GM12878 (cell line): ENCODE data around the gene DCDC2C. TPM values are rescaled to one million over a fixed set of nuclear protein-coding genes. Genes with fewer than 3 reads are reported as not detected.

ENCODE experiments used
- ATAC-seq: fragments of 200-7000 bp; cut with Tn5 transposase; 3 replicates; pipeline ENCODE4 v1.9.1; 2020; ENCODE audit warnings: mild to moderate bottlenecking, moderate library complexity
- BruUV-seq: library from RNA; stranded (reverse); fragments of 400-500 nt; replicated peaks from 2 replicates; lab custom pipeline; 2021; lab: Mats Ljungman, UMichigan
- CTCF ChIA-PET: fragments of 300-600 bp; sonication (Branson Sonifier 250); formaldehyde crosslinking; extraction: SDS; loops from one replicate; lab custom pipeline; 2021; ENCODE audit warnings: inconsistent platforms; lab: Yijun Ruan, JAX
- POLR2A ChIA-PET: fragments of 350-600 bp; formaldehyde crosslinking; extraction: SDS; loops from one replicate; lab custom pipeline; 2021; ENCODE audit warnings: inconsistent platforms; lab: Charles Lee
- RAD21 ChIA-PET: fragments of 300-600 bp; sonication (Branson Sonifier 250); formaldehyde crosslinking; loops from one replicate; lab custom pipeline; 2023; ENCODE audit warnings: antibody characterized with exemption; ENCODE audit not compliant: unreplicated experiment; lab: Charles Lee
- SMC1A ChIA-PET: fragments of 300-600 bp; sonication (Branson Sonifier 250); formaldehyde crosslinking; loops from one replicate; lab custom pipeline; 2023; ENCODE audit not compliant: unreplicated experiment, uncharacterized antibody; lab: Charles Lee
- DNase-seq: peaks from one replicate; pipeline ENCODE4 v3.0.0-alpha.2; 2011; ENCODE audit warnings: low read depth, low spot score
- FAIRE-seq: peaks from 3 replicates; lab custom pipeline; 2011; peaks lifted over from hg19 to GRCh38; lab: Jason Lieb, UNC
- H2AFZ ChIP-seq: 2 replicates; pipeline ENCODE4 v1.6.0; 2011; ENCODE audit warnings: low read depth, low read length, control low read depth; ENCODE audit not compliant: control insufficient read depth
- H3K27ac ChIP-seq: 2 replicates; pipeline ENCODE4 v1.5.1; 2011; ENCODE audit warnings: control low read depth; ENCODE audit not compliant: control insufficient read depth, insufficient read depth
- H3K27me3 ChIP-seq, 2 experiments: replicated peaks in 1 of 2; 2 replicates each; pipeline versions ENCODE4 v1.6.0 to v1.6.1; 2011; ENCODE audit warnings: low read length in 1 of 2; ENCODE audit not compliant: control insufficient read depth in 2 of 2, insufficient read depth in 2 of 2
- H3K36me3 ChIP-seq, 2 experiments: 2 replicates each; pipeline ENCODE4 v1.5.1; 2011; ENCODE audit warnings: low read length in 1 of 2; ENCODE audit not compliant: control insufficient read depth in 2 of 2, insufficient read depth in 2 of 2
- H3K4me1 ChIP-seq: 2 replicates; pipeline ENCODE4 v1.6.1; 2011; ENCODE audit warnings: mild to moderate bottlenecking, low read length, moderate library complexity, mixed read lengths; ENCODE audit not compliant: control insufficient read depth, insufficient read depth
- H3K4me2 ChIP-seq: 2 replicates; pipeline ENCODE4 v1.6.0; 2011; ENCODE audit warnings: control low read depth; ENCODE audit not compliant: control insufficient read depth, insufficient read depth
- H3K4me3 ChIP-seq: fragments of 200-600 bp; sonication (generic); 2 replicates; pipeline ENCODE4 v1.5.1; 2016
- H3K79me2 ChIP-seq: 2 replicates; pipeline ENCODE4 v1.6.0; 2011; ENCODE audit warnings: low read length; ENCODE audit not compliant: control insufficient read depth, insufficient read depth
- H3K9ac ChIP-seq: 2 replicates; pipeline ENCODE4 v1.8.0; 2011; ENCODE audit warnings: low read length, control low read depth, mixed read lengths; ENCODE audit not compliant: control insufficient read depth, insufficient read depth
- H3K9me3 ChIP-seq: replicated peaks from 3 replicates; pipeline ENCODE4 v1.5.1; 2011; ENCODE audit warnings: mild to moderate bottlenecking, low read length; ENCODE audit not compliant: control insufficient read depth, insufficient read depth
- H4K20me1 ChIP-seq: 2 replicates; pipeline ENCODE4 v1.6.0; 2011; ENCODE audit not compliant: control insufficient read depth, insufficient read depth
- EGR1 ChIP-seq, 2 experiments: IDR thresholded peaks; 1 replicate in 1 of 2; 2 replicates in 1 of 2; pipeline ENCODE4 v1.6.1; 2011 to 2012; ENCODE audit warnings: low read depth in 2 of 2, low read length in 2 of 2, borderline replicate concordance in 1 of 2, mild to moderate bottlenecking in 1 of 2, moderate library complexity in 1 of 2
- IKZF1 ChIP-seq: fragments of 450-650 bp; conservative IDR thresholded peaks from 2 replicates; pipeline ENCODE4 v1.6.1; 2017; ENCODE audit warnings: antibody characterized with exemption, mild to moderate bottlenecking
- LARP7 ChIP-seq: fragments of 450-650 bp; IDR thresholded peaks from 2 replicates; pipeline ENCODE4 v1.6.1; 2017; ENCODE audit warnings: mild to moderate bottlenecking
- MYB ChIP-seq: fragments of 150-350 bp; IDR thresholded peaks from 2 replicates; pipeline ENCODE4 v1.6.1; 2014; ENCODE audit warnings: mild to moderate bottlenecking, low read depth, low read length, borderline replicate concordance
- NFXL1 ChIP-seq: fragments of 450-650 bp; IDR thresholded peaks from 2 replicates; pipeline ENCODE4 v1.6.1; 2017; ENCODE audit warnings: antibody characterized with exemption, mild to moderate bottlenecking, borderline replicate concordance
- SMC3 ChIP-seq: IDR thresholded peaks from 2 replicates; pipeline ENCODE4 v1.6.1; 2011; ENCODE audit warnings: low read length, improper control_type of control experiment, borderline replicate concordance
- TCF3 ChIP-seq: IDR thresholded peaks from 2 replicates; pipeline ENCODE4 v1.6.1; 2012; ENCODE audit warnings: low read depth, mild to moderate bottlenecking, low read length, borderline replicate concordance; ENCODE audit not compliant: insufficient read depth
- WRNIP1 ChIP-seq: IDR thresholded peaks from 2 replicates; pipeline ENCODE4 v1.6.1; 2011; ENCODE audit warnings: low read depth, low read length, improper control_type of control experiment, borderline replicate concordance
- YBX1 ChIP-seq: fragments of 450-650 bp; IDR thresholded peaks from 2 replicates; pipeline ENCODE4 v1.6.1; 2016; ENCODE audit warnings: antibody characterized with exemption
- ZNF217 ChIP-seq: fragments of 450-650 bp; IDR thresholded peaks from 2 replicates; pipeline ENCODE4 v1.6.1; 2017; ENCODE audit warnings: antibody characterized with exemption, mild to moderate bottlenecking
- WGBS: methylation state at CpG from one replicate; pipeline ENCODE4 v1.1.6; 2016; ENCODE audit warnings: low lambda C conversion rate; ENCODE audit not compliant: insufficient replicate concordance, insufficient coverage; ENCODE audit errors: missing lambda C conversion rate; 5-methylcytosine and 5-hydroxymethylcytosine counted together
- in situ Hi-C: fragments of 300-500 bp; cut with MboI; formaldehyde crosslinking; loops from 9 replicates; pipeline ENCODE4 v1.14.3; 2018; ENCODE audit warnings: mixed read lengths
- intact Hi-C: fragments of 100-400 bp; cut with micrococcal nuclease; formaldehyde crosslinking; loops from one replicate; pipeline ENCODE4 v1.14.2; 2022; ENCODE audit not compliant: unreplicated experiment
- polyA plus RNA-seq, 11 experiments: library from polyadenylated mRNA; depleted of rRNA in 4 of 11; unstranded in 6 of 11; stranded (reverse) in 5 of 11; fragments of >200 nt; fragmentation: Nextera tagmentation in 4 of 11; fragmentation: Illumina TruSeq in 1 of 11; extraction: Ambion mirVana in 4 of 11; extraction: Trizol in 1 of 11; gene quantifications; 1 replicate in 1 of 11; 2 replicates in 10 of 11; pipeline versions ENCODE4 v1.2.1 to v1.2.3, GENCODE V29; 2011 to 2016; ENCODE audit warnings: inconsistent platforms in 2 of 11, missing spikeins in 2 of 11, low read depth in 1 of 11
- total RNA-seq, 4 experiments: library from RNA; depleted of rRNA in 3 of 4; stranded (reverse); fragments of >200 nt in 3 of 4; fragmentation: Illumina TruSeq in 1 of 4; extraction: Trizol in 1 of 4; gene quantifications; 2 replicates each; pipeline versions ENCODE4 v1.2.1 to v1.2.3, GENCODE V29; 2013 to 2021
- TF ChIP-seq, protein P1 (sequence below): fragments of 450-650 bp; IDR thresholded peaks from 2 replicates; pipeline ENCODE4 v1.6.1; 2017; ENCODE audit warnings: mild to moderate bottlenecking, moderate library complexity
- TF ChIP-seq, protein P2 (sequence below): IDR thresholded peaks from 2 replicates; pipeline ENCODE4 v1.6.1; 2012; ENCODE audit warnings: low read depth, low read length, improper control_type of control experiment
- TF ChIP-seq, protein P3 (sequence below): IDR thresholded peaks from 2 replicates; pipeline ENCODE4 v1.6.1; 2012; ENCODE audit warnings: low read length, inconsistent platforms
- TF ChIP-seq, protein P4 (sequence below): IDR thresholded peaks from 2 replicates; pipeline ENCODE4 v1.6.1; 2012; ENCODE audit warnings: low read depth, low read length, improper control_type of control experiment
- TF ChIP-seq, protein P5 (sequence below): IDR thresholded peaks from 2 replicates; pipeline ENCODE4 v1.6.1; 2011; ENCODE audit warnings: borderline replicate concordance, low read depth, mild to moderate bottlenecking, moderate library complexity, low read length; ENCODE audit not compliant: insufficient read depth, poor library complexity, severe bottlenecking

Gene DCDC2C
- total and polyA plus RNA-seq, 10 of the 15 experiments (the other 5 are each of a cell fraction or from before 2014, with no cell fraction given), result not detected

DNA sequence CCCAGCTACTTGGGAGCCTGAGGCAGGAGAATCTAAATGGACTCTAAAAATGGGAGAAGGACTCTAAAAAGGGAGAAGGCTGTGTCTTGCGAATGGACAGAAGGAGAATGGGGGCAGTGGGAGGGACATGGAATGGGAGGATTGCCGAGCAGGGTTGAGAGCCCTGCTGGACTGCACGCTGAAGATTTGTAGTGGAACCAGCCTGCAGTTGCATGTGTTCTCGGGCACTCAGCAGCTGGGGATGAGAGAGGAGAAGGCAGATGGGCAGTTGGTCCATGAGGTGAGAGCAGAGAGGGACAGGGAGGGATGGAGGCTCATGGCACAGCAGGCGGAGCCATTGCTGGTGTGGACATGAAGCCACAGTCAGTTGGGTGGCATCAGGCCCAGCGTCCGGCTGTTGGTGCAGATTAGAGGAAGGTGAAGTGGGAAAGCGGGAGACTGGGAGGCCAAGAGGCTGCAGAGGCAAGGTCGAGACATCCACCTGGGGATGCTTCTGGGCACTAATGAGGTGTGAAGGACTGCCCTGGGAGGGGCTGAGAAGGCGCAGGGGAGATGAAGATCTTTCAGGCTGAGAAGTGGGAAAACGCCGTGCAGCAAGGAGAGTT is 40.7 kb downstream of the DCDC2C start:
- BruUV-seq, result no TSS peak
- DNase-seq, result no peak
- H3K4me2 ChIP-seq, result no peak overlapping the region
- no peaks in the 10 kb centered on the region for H3K79me2 ChIP-seq
- no peaks in the 10 kb centered on the region for H3K36me3 ChIP-seq
- WGBS, result 26% methylated on average over 12 of the region's 12 CpGs
- H4K20me1 ChIP-seq, result no peaks in the 10 kb centered on the region
- no peak for FAIRE-seq
- H3K4me1 ChIP-seq, result no peaks in the 10 kb centered on the region
- ChIA-PET RAD21 (no interaction called here), CTCF (interaction anchor here (1.4 kb wide), 1 partner anchor 16 kb away, joined by 4 read pairs; no protein-coding TSS in a partner anchor), SMC1A (interaction anchor here (1.1 kb wide), 1 partner anchor 16 kb away, joined by 3 read pairs; no protein-coding TSS in a partner anchor), POLR2A (no interaction called here)
- H3K27ac ChIP-seq, result no peak overlapping the region
- peaks cover 0 to 2% of the 10 kb centered on the region in 2 experiments; a peak in 2 of 4 replicates for H3K27me3 ChIP-seq
- intact Hi-C loops, result no loop called here
- no peak for ATAC-seq
- no peak overlapping the region for H3K4me3 ChIP-seq
- in situ Hi-C loops, result no loop called here
- H3K9ac ChIP-seq, result no peak overlapping the region
- H2AFZ ChIP-seq, result no peak overlapping the region
- no peaks in the 10 kb centered on the region for H3K9me3 ChIP-seq
- TF ChIP-seq, protein P1, sequence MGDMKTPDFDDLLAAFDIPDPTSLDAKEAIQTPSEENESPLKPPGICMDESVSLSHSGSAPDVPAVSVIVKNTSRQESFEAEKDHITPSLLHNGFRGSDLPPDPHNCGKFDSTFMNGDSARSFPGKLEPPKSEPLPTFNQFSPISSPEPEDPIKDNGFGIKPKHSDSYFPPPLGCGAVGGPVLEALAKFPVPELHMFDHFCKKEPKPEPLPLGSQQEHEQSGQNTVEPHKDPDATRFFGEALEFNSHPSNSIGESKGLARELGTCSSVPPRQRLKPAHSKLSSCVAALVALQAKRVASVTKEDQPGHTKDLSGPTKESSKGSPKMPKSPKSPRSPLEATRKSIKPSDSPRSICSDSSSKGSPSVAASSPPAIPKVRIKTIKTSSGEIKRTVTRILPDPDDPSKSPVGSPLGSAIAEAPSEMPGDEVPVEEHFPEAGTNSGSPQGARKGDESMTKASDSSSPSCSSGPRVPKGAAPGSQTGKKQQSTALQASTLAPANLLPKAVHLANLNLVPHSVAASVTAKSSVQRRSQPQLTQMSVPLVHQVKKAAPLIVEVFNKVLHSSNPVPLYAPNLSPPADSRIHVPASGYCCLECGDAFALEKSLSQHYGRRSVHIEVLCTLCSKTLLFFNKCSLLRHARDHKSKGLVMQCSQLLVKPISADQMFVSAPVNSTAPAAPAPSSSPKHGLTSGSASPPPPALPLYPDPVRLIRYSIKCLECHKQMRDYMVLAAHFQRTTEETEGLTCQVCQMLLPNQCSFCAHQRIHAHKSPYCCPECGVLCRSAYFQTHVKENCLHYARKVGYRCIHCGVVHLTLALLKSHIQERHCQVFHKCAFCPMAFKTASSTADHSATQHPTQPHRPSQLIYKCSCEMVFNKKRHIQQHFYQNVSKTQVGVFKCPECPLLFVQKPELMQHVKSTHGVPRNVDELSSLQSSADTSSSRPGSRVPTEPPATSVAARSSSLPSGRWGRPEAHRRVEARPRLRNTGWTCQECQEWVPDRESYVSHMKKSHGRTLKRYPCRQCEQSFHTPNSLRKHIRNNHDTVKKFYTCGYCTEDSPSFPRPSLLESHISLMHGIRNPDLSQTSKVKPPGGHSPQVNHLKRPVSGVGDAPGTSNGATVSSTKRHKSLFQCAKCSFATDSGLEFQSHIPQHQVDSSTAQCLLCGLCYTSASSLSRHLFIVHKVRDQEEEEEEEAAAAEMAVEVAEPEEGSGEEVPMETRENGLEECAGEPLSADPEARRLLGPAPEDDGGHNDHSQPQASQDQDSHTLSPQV, result no peak
- TF ChIP-seq, protein P2, sequence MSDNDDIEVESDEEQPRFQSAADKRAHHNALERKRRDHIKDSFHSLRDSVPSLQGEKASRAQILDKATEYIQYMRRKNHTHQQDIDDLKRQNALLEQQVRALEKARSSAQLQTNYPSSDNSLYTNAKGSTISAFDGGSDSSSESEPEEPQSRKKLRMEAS, result no peak
- TF ChIP-seq TCF3 (no peak), SMC3 (no peak), EGR1 (IDR thresholded peaks at IDR 0.05; ENCODE audit: borderline replicate concordance in 1 of 2, low read depth in 2 of 2, low read length in 2 of 2) (no peak), NFXL1 (no peak), ZNF217 (no peak), WRNIP1 (no peak), LARP7 (no peak), YBX1 (no peak), MYB (no peak), IKZF1 (no peak)
- TF ChIP-seq, protein P3, sequence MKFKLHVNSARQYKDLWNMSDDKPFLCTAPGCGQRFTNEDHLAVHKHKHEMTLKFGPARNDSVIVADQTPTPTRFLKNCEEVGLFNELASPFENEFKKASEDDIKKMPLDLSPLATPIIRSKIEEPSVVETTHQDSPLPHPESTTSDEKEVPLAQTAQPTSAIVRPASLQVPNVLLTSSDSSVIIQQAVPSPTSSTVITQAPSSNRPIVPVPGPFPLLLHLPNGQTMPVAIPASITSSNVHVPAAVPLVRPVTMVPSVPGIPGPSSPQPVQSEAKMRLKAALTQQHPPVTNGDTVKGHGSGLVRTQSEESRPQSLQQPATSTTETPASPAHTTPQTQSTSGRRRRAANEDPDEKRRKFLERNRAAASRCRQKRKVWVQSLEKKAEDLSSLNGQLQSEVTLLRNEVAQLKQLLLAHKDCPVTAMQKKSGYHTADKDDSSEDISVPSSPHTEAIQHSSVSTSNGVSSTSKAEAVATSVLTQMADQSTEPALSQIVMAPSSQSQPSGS, result no peak
- TF ChIP-seq, protein P4, sequence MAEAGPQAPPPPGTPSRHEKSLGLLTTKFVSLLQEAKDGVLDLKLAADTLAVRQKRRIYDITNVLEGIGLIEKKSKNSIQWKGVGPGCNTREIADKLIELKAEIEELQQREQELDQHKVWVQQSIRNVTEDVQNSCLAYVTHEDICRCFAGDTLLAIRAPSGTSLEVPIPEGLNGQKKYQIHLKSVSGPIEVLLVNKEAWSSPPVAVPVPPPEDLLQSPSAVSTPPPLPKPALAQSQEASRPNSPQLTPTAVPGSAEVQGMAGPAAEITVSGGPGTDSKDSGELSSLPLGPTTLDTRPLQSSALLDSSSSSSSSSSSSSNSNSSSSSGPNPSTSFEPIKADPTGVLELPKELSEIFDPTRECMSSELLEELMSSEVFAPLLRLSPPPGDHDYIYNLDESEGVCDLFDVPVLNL, result no peak
- TF ChIP-seq, protein P5, sequence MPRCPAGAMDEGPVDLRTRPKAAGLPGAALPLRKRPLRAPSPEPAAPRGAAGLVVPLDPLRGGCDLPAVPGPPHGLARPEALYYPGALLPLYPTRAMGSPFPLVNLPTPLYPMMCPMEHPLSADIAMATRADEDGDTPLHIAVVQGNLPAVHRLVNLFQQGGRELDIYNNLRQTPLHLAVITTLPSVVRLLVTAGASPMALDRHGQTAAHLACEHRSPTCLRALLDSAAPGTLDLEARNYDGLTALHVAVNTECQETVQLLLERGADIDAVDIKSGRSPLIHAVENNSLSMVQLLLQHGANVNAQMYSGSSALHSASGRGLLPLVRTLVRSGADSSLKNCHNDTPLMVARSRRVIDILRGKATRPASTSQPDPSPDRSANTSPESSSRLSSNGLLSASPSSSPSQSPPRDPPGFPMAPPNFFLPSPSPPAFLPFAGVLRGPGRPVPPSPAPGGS, result no peak
